Heart left ventricle (tissue), 13 donors: ENCODE measurements around the gene DTX2.

Experiments used
- POLR2A ChIP-seq, 2 donors: fragments of 450-650 bp; IDR thresholded peaks; one replicate each; pipeline ENCODE4 v1.6.1; 2017; ENCODE audit warnings: antibody characterized with exemption in 2 of 2, mild to moderate bottlenecking in 2 of 2, moderate library complexity in 2 of 2
- TF ChIP-seq, protein P1 (sequence below), 12 donors: fragments of 200-600 bp; sonication (generic) in 4 of 12; IDR thresholded peaks; one replicate each; pipeline versions ENCODE4 v1.5.0 to v1.8.0; 2018 to 2022; ENCODE audit warnings: antibody characterized with exemption in 12 of 12, mild to moderate bottlenecking in 5 of 12
- donor health status: ischemic (EF 13 %, LVEDD 7.1; RV severe dilation, severe dysfunction).
- donor health status: DM: no; HTN: yes; CAD: no.
- donor health status: DM: no; HTN: no; CAD: no.
- donor health status: ischemic (EF 25% LVEDD 6.9; RV normal size, moderate dysfunction).
- donor health status: ischemic (EF 25% LVEDD 5.7; RV mildly dilated, moderate dysfunction).
- donor health status: ischemic (EF 35%, LVEDD 5.7; RV mildly dilated, moderate dysfunction).
- donor health status: nonischemic (EF 11% LVEDD 7.7; RV severe dilation, severe dysfunction).
- donor health status: DM: yes; HTN: yes; CAD: no.
- donor health status: PGD.
- donor health status: ischemic (EF 29% LVEDD 5.4; RV normal size, mild dysfunction).
- donor health status: nonischemic (EF 23%, LVEDD 6.1; RV moderate dilation, normal function).

DNA sequence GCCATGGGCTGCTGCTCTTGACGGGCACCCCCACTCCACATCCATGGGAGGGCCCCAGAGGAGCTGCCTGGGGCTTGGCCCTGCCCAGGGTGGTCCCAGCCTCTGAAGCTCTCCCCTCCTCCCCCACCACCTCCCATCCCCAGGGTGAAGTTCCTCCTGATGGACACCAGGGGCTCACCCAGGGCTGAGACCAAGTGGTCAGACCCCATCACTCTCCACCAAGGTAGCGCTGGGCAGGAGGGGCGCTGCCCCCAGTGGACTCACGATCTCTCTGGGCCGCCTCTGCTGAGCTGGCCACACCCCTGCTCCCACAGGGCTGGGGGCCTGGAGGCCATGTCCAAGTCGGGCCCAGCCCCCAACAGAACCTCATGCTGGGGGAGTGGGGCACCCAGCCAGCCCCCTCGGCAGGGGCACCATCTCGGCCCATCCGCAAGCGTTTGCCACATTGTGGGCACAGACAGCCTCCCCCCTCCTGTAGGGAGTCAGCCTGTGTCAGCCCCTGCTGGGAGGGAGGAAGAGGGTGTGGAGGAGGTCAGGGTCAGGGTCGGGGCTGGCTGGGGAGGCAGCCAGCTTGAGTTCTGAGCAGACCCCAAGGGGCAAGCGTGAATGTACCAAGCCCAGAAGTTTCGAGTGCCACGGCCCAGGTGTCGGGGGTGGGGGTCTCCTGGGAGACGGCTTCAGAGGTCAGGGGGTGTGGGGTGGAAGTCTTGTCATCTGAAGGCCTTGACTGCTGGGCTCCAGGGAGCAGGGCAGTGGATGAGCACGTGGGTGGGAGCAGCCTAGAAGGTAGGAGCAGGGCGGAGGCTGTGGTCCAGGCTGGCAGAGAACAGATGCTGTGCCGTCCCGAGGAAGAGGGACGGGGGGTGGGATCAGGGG, 51.7 kb downstream of the DTX2 start:
- TF ChIP-seq, protein P1, sequence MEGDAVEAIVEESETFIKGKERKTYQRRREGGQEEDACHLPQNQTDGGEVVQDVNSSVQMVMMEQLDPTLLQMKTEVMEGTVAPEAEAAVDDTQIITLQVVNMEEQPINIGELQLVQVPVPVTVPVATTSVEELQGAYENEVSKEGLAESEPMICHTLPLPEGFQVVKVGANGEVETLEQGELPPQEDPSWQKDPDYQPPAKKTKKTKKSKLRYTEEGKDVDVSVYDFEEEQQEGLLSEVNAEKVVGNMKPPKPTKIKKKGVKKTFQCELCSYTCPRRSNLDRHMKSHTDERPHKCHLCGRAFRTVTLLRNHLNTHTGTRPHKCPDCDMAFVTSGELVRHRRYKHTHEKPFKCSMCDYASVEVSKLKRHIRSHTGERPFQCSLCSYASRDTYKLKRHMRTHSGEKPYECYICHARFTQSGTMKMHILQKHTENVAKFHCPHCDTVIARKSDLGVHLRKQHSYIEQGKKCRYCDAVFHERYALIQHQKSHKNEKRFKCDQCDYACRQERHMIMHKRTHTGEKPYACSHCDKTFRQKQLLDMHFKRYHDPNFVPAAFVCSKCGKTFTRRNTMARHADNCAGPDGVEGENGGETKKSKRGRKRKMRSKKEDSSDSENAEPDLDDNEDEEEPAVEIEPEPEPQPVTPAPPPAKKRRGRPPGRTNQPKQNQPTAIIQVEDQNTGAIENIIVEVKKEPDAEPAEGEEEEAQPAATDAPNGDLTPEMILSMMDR (IDR thresholded peaks at IDR 0.05) = peak in 2 of 12 donors; percentile 7 to 31
- TF ChIP-seq POLR2A (IDR thresholded peaks at IDR 0.05) = no peak
